SU-DHL-6 (cell line): ENCODE data around the gene TRNP1.

Experiments used
- EZH2phosphoT487 ChIP-seq: fragments of 200-600 bp; sonication (generic), shearing (Covaris generic); conservative IDR thresholded peaks from 2 replicates; pipeline ENCODE4 v1.6.1; 2018; ENCODE audit warnings: mild to moderate bottlenecking, antibody characterized with exemption, low read length, moderate library complexity, mixed read lengths
- TF ChIP-seq, protein P1 (sequence below): fragments of 200-600 bp; sonication (generic); IDR thresholded peaks from one replicate; pipeline ENCODE4 v1.5.1; 2017; ENCODE audit warnings: antibody characterized with exemption, mild to moderate bottlenecking, low read length, moderate library complexity; ENCODE audit not compliant: insufficient read depth, poor library complexity, severe bottlenecking

DNA sequence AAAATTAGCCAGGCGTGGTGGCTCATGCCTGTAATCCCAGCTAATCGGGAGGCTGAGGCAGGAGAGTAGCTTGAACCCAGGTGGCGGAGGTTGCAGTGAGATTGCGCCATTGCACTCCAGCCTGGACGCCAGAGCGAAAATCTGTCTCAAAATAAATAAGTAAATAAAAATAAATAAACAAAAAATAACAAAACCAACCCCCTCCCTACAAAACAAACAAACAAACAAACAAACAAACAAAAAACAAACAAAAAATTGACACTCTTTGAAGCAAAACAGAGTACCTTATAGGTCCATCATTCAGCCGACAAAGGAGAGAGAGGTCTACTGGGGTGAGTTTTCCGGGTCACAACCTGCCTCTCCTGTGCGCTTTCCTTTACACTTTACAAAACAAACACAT, 27.9 kb upstream of the TRNP1 start:
- TF ChIP-seq, protein P1, sequence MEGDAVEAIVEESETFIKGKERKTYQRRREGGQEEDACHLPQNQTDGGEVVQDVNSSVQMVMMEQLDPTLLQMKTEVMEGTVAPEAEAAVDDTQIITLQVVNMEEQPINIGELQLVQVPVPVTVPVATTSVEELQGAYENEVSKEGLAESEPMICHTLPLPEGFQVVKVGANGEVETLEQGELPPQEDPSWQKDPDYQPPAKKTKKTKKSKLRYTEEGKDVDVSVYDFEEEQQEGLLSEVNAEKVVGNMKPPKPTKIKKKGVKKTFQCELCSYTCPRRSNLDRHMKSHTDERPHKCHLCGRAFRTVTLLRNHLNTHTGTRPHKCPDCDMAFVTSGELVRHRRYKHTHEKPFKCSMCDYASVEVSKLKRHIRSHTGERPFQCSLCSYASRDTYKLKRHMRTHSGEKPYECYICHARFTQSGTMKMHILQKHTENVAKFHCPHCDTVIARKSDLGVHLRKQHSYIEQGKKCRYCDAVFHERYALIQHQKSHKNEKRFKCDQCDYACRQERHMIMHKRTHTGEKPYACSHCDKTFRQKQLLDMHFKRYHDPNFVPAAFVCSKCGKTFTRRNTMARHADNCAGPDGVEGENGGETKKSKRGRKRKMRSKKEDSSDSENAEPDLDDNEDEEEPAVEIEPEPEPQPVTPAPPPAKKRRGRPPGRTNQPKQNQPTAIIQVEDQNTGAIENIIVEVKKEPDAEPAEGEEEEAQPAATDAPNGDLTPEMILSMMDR: no peak
- TF ChIP-seq EZH2phosphoT487: no peak
